ENCODE data around the gene INTS11. TPM values are rescaled to one million over a fixed set of nuclear protein-coding genes. Genes with fewer than 3 reads are reported as not detected.

INTS11 gene
- total and polyA plus RNA-seq, 2 of the 13 experiments (the other 11 are each of a cell fraction or from before 2014, with no cell fraction given): 52.8 to 94.8 TPM

DNA sequence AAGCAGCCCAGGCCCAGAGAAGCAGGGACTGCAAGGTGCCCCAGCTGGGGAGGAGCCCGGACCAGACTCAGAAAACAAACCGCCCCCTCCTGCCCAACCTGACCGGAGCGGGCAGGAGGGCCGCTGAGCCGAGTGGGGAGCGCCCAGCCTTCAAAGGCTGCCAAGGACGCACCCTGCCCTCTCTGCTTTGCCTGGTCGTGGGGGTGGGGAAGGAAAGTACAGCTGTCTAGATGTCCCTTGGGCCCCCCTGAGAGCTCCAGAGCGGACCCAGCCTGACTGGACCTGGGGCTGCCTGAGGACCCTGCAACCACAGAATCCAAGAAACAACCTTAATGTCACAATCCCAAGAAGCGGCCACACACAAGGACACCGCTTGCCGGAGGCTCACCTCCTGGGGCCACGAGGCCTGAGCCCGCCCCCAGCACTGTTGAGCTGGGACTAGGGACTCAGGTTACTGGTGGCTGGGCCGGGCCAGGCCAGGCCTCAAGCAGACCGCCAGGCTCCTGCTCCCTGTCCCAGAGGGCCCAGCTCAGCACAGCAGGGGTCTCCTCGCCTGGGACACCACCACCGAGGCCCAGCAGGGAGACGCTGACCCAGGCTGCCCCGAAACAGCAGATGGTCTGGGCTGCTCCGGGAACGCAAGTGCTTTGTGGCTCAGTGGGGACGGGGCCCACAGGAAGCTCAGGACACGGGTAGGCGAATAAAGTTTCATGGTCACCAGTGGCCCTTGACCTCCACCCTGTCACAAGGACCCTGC is 23.4 kb upstream of the INTS11 start (continued):
- TF ChIP-seq, protein P1, sequence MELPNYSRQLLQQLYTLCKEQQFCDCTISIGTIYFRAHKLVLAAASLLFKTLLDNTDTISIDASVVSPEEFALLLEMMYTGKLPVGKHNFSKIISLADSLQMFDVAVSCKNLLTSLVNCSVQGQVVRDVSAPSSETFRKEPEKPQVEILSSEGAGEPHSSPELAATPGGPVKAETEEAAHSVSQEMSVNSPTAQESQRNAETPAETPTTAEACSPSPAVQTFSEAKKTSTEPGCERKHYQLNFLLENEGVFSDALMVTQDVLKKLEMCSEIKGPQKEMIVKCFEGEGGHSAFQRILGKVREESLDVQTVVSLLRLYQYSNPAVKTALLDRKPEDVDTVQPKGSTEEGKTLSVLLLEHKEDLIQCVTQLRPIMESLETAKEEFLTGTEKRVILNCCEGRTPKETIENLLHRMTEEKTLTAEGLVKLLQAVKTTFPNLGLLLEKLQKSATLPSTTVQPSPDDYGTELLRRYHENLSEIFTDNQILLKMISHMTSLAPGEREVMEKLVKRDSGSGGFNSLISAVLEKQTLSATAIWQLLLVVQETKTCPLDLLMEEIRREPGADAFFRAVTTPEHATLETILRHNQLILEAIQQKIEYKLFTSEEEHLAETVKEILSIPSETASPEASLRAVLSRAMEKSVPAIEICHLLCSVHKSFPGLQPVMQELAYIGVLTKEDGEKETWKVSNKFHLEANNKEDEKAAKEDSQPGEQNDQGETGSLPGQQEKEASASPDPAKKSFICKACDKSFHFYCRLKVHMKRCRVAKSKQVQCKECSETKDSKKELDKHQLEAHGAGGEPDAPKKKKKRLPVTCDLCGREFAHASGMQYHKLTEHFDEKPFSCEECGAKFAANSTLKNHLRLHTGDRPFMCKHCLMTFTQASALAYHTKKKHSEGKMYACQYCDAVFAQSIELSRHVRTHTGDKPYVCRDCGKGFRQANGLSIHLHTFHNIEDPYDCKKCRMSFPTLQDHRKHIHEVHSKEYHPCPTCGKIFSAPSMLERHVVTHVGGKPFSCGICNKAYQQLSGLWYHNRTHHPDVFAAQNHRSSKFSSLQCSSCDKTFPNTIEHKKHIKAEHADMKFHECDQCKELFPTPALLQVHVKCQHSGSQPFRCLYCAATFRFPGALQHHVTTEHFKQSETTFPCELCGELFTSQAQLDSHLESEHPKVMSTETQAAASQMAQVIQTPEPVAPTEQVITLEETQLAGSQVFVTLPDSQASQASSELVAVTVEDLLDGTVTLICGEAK (IDR thresholded peaks at IDR 0.05): no peak
- TF ChIP-seq, protein P1 (CRISPR knock-in tag; IDR thresholded peaks at IDR 0.05): peak; percentile 74; the same call in 1 of the 2 replicates
- TF ChIP-seq KLF12 (CRISPR knock-in tag; IDR thresholded peaks at IDR 0.05; ENCODE audit: borderline replicate concordance) (no peak), RXRB (CRISPR knock-in tag; IDR thresholded peaks at IDR 0.05; ENCODE audit: borderline replicate concordance) (peak; percentile 31), CHCHD3 (CRISPR knock-in tag; IDR thresholded peaks at IDR 0.05) (no peak), ZSCAN21 (CRISPR knock-in tag; IDR thresholded peaks at IDR 0.05; ENCODE audit: borderline replicate concordance) (no peak), KMT2B (CRISPR knock-in tag; IDR thresholded peaks at IDR 0.05) (peak; percentile 38; the same call in 1 of the 2 replicates), ERF (CRISPR knock-in tag; IDR thresholded peaks at IDR 0.05) (no peak; the same call in 1 of the 2 replicates), ZNF263 (CRISPR knock-in tag; IDR thresholded peaks at IDR 0.05) (peak; percentile 85), SMYD3 (CRISPR knock-in tag; IDR thresholded peaks at IDR 0.05) (no peak), ZNF569 (CRISPR knock-in tag; IDR thresholded peaks at IDR 0.05; ENCODE audit: borderline replicate concordance) (no peak), SIX1 (CRISPR knock-in tag; IDR thresholded peaks at IDR 0.05; ENCODE audit: borderline replicate concordance) (no peak), TBX2 (CRISPR knock-in tag; IDR thresholded peaks at IDR 0.05; ENCODE audit: borderline replicate concordance) (peak; percentile 48; the same call in 1 of the 2 replicates), HDAC2 (CRISPR knock-in tag; IDR thresholded peaks at IDR 0.05) (peak; percentile 29; the same call in 1 of the 2 replicates), PHF8 (CRISPR knock-in tag; IDR thresholded peaks at IDR 0.05) (peak; percentile 84)
- TF ChIP-seq, protein P2, sequence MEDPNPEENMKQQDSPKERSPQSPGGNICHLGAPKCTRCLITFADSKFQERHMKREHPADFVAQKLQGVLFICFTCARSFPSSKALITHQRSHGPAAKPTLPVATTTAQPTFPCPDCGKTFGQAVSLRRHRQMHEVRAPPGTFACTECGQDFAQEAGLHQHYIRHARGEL (CRISPR knock-in tag; IDR thresholded peaks at IDR 0.05): no peak
- TF ChIP-seq, protein P3, sequence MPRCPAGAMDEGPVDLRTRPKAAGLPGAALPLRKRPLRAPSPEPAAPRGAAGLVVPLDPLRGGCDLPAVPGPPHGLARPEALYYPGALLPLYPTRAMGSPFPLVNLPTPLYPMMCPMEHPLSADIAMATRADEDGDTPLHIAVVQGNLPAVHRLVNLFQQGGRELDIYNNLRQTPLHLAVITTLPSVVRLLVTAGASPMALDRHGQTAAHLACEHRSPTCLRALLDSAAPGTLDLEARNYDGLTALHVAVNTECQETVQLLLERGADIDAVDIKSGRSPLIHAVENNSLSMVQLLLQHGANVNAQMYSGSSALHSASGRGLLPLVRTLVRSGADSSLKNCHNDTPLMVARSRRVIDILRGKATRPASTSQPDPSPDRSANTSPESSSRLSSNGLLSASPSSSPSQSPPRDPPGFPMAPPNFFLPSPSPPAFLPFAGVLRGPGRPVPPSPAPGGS (CRISPR knock-in tag; IDR thresholded peaks at IDR 0.05): peak; percentile 32; the same call in 1 of the 2 replicates
- TF ChIP-seq, protein P4, sequence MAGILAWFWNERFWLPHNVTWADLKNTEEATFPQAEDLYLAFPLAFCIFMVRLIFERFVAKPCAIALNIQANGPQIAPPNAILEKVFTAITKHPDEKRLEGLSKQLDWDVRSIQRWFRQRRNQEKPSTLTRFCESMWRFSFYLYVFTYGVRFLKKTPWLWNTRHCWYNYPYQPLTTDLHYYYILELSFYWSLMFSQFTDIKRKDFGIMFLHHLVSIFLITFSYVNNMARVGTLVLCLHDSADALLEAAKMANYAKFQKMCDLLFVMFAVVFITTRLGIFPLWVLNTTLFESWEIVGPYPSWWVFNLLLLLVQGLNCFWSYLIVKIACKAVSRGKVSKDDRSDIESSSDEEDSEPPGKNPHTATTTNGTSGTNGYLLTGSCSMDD (CRISPR knock-in tag; IDR thresholded peaks at IDR 0.05): no peak
